Lower leg skin (tissue), 3 donors: ENCODE data around the gene UVSSA.

Experiments used
- POLR2A ChIP-seq, 2 donors: fragments of 450-650 bp; IDR thresholded peaks; one replicate each; pipeline ENCODE4 v1.6.1; 2016 to 2017; ENCODE audit warnings: antibody characterized with exemption in 2 of 2, mild to moderate bottlenecking in 1 of 2, moderate library complexity in 1 of 2
- TF ChIP-seq, protein P1 (sequence below), 3 donors: fragments of 450-650 bp; IDR thresholded peaks; one replicate each; pipeline ENCODE4 v1.5.1; 2016; ENCODE audit warnings: antibody characterized with exemption in 3 of 3, mild to moderate bottlenecking in 3 of 3, moderate library complexity in 2 of 3

DNA sequence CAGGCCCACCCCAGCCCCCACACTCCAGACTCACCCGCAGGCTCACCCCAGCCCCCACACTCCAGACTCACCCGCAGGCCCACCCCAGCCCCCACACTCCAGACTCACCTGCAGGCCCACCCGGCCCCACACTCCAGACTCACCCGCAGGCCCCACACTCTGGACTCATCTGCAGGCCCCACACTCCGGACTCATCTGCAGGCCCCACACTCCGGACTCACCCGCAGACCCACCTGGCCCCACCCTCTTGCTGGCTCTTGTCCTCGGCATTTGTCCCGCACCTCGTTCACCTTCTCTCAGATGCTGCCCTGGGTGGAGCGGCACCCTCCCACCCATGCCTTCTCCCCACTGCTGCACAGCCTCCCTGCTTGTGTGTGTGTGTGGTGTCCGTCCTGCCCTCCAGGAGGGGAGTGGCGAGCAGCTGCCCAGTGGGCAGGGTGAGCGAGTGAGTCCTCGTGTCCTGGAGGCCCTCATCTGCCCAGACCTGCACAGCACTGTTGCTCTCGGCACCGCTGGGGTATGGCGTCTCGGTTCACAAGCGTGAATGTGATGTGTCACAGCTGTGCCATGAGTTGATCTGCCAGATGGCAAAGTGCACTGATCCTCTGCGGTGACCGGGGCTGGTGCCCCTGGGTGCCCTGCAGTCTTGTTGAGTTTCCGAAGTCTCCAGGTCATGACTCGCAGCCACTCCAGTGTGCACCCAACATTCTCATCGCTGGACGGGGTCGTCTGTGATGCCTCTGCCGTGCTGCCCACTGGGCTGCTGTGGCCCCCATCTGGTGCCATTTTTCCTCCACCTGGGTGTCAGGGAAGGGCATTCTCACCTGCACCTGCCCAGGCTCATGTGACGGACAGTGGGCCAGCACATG, 29.6 kb upstream of the UVSSA start:
- TF ChIP-seq, protein P1, sequence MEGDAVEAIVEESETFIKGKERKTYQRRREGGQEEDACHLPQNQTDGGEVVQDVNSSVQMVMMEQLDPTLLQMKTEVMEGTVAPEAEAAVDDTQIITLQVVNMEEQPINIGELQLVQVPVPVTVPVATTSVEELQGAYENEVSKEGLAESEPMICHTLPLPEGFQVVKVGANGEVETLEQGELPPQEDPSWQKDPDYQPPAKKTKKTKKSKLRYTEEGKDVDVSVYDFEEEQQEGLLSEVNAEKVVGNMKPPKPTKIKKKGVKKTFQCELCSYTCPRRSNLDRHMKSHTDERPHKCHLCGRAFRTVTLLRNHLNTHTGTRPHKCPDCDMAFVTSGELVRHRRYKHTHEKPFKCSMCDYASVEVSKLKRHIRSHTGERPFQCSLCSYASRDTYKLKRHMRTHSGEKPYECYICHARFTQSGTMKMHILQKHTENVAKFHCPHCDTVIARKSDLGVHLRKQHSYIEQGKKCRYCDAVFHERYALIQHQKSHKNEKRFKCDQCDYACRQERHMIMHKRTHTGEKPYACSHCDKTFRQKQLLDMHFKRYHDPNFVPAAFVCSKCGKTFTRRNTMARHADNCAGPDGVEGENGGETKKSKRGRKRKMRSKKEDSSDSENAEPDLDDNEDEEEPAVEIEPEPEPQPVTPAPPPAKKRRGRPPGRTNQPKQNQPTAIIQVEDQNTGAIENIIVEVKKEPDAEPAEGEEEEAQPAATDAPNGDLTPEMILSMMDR (IDR thresholded peaks at IDR 0.05) = no peak
- no peak for TF ChIP-seq POLR2A (IDR thresholded peaks at IDR 0.05)
